ENCODE measurements around the gene MARCHF11. TPM values are rescaled to one million over a fixed set of nuclear protein-coding genes. Genes with fewer than 3 reads are reported as not detected.

Gene MARCHF11
- polyA plus RNA-seq, 1 experiment: not detected

DNA sequence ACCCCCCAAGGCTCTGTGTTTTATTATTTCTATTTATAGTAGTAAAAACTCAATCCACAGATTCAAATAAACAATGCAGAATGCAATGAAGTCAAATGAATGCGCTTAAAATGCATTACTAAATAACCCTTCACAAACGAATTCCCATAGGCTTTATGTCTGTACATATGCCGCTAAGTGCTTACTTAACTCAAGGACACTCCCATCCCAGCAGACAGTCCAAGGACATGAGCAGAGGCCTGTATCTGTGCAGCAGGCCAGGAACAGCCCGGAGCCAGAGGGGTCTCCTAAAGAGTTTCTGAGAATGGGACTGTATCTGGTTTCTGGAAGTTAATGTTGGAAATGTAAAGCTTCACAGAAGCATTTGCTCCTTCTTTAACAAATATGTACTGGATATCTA is 59.8 kb downstream of the MARCHF11 start:
- ChIA-PET CTCF (interaction anchor here (0.7 kb wide), 1 partner anchor 760 kb away, joined by 3 read pairs; no protein-coding TSS in a partner anchor), POLR2A (no interaction called here)
- H3K4me3 ChIP-seq (ENCODE audit: low read depth, low read length): no peak overlapping the region

GRCh38 chr5:16115140-16115539 is 64.5 kb downstream of the MARCHF11 start:
- Histone ChIP-seq H3K27me3 (ENCODE audit: control insufficient read depth, insufficient read depth, low read length) (no peaks in the 10 kb centered on the region), H3K4me3 (ENCODE audit: low read depth, low read length) (no peak overlapping the region), H3K36me3 (ENCODE audit: control insufficient read depth, insufficient read depth, low read length) (no peaks in the 10 kb centered on the region)
- no peak for TF ChIP-seq CTCF (IDR thresholded peaks at IDR 0.05; ENCODE audit: insufficient read depth, low read depth, low read length)
- ChIA-PET CTCF (no interaction called here), POLR2A (no interaction called here)
- DNase-seq (ENCODE audit: low read depth): no peak

More for the DNA sequence above, 59.8 kb downstream of the MARCHF11 start:
- Histone ChIP-seq H3K27me3 (ENCODE audit: control insufficient read depth, insufficient read depth, low read length) (no peaks in the 10 kb centered on the region), H3K36me3 (ENCODE audit: control insufficient read depth, insufficient read depth, low read length) (no peaks in the 10 kb centered on the region)
- DNase-seq (ENCODE audit: low read depth): no peak
- no peak for TF ChIP-seq CTCF (IDR thresholded peaks at IDR 0.05; ENCODE audit: insufficient read depth, low read depth, low read length)

DNA sequence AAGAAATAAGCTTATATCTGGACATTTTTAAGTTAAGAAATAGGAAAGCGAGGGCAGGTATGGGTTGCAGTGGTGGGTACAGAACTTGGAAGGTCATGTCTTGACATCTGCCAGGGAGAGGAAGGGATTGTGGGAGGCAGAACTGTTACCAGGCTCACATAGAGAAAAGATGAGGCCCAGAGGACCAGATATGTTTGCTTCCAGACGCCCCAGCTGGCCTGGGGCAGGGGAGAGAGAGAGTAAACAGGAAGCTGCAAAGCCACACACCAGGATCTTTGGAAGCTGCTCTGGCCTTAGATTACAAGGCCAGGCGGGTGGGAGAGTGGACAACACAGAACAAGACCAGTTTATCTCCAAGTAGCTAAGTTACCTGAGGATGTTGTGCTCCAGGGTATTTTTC is 71.2 kb downstream of the MARCHF11 start:
- Histone ChIP-seq H3K27me3 (ENCODE audit: control insufficient read depth, insufficient read depth, low read length) (no peaks in the 10 kb centered on the region), H3K4me3 (ENCODE audit: low read depth, low read length) (no peak overlapping the region), H3K36me3 (ENCODE audit: control insufficient read depth, insufficient read depth, low read length) (no peaks in the 10 kb centered on the region)
- no peak for DNase-seq (ENCODE audit: low read depth)
- TF ChIP-seq CTCF (IDR thresholded peaks at IDR 0.05; ENCODE audit: insufficient read depth, low read depth, low read length): no peak
- ChIA-PET CTCF (no interaction called here), POLR2A (no interaction called here)

DNA sequence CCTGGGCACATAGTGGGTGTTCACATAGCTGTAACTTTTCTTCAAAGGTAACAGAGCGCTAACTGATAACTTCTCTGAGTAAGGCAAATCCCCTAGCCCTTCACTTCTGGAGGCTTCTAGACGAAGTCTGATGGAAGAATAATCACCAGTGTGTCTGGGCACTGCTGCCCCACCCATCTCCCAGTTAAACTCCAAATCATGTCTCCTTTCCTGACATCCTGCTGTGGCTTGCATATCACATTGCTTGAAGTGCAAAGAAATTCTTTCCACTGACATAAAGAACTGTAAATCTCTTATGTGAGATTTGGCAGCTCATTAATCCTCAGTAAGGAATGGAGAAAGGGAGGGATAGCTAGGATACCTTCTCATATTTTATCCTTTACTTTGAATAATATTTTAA is 74.6 kb downstream of the MARCHF11 start:
- no peak for DNase-seq (ENCODE audit: low read depth)
- H3K4me3 ChIP-seq (ENCODE audit: low read depth, low read length): no peak overlapping the region
- H3K27me3 ChIP-seq (ENCODE audit: control insufficient read depth, insufficient read depth, low read length): 0 out of 2 replicates have a peak, but pooled peaks cover 1% of the 10 kb centered on the region
- CTCF ChIA-PET: interaction anchor here (1.1 kb wide), 1 partner anchor 10 kb away, joined by 3 read pairs; no protein-coding TSS in a partner anchor
- no peaks in the 10 kb centered on the region for H3K36me3 ChIP-seq (ENCODE audit: control insufficient read depth, insufficient read depth, low read length)
- TF ChIP-seq CTCF (IDR thresholded peaks at IDR 0.05; ENCODE audit: insufficient read depth, low read depth, low read length): no peak
- POLR2A ChIA-PET: no interaction called here

DNA sequence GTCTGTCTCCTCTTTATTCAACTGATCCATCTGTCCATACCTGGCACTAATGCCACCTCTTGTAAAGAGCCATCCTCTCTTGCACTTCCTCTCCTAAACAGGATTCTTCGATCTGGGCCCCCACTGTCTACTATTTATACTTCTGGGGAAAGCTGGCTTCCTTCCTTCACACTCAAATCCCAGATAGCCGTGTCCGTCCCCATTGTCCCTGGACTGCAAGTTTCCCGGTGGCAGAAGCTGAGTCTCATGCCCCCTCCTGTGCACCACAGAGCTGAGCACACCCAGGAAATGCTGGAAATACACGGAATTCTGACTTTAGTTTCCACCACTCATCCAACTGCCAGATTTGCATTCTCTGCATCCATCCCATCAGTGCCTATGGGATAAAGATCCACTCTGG is 84.0 kb downstream of the MARCHF11 start:
- no peak for DNase-seq (ENCODE audit: low read depth)
- ChIA-PET CTCF (no interaction called here), POLR2A (no interaction called here)
- TF ChIP-seq CTCF (IDR thresholded peaks at IDR 0.05; ENCODE audit: insufficient read depth, low read depth, low read length): no peak
- Histone ChIP-seq H3K36me3 (ENCODE audit: control insufficient read depth, insufficient read depth, low read length) (no peaks in the 10 kb centered on the region), H3K4me3 (ENCODE audit: low read depth, low read length) (no peak overlapping the region), H3K27me3 (ENCODE audit: control insufficient read depth, insufficient read depth, low read length) (0 out of 2 replicates have a peak, but pooled peaks cover 2% of the 10 kb centered on the region)

Measured in BJ (cell line).